Measurements from ENCODE around the gene VPS37C. TPM values are rescaled to one million over a fixed set of nuclear protein-coding genes. Genes with fewer than 3 reads are reported as not detected.
A peak's percentile ranks its signal among the peaks of the same experiment; 100 is the strongest.

Gene VPS37C
- total RNA-seq, 1 experiment from 2014 or later, result 23.1 TPM

GRCh38 chr11:61163021-61163420 is 1.8 kb upstream of the VPS37C start:
- Histone ChIP-seq H3K9me3 (ENCODE audit: control insufficient read depth in 1 of 2, insufficient read depth in 1 of 2, low read depth in 1 of 2, low read length in 2 of 2) (no peaks in the 10 kb centered on the region), H3K4me2 (ENCODE audit: low read length) (0 out of 2 replicates have a peak overlapping the region, but pooled peaks have one; percentile 89), H3K9me2 (ENCODE audit: insufficient read depth) (no peaks in the 10 kb centered on the region), H3K79me2 (ENCODE audit: insufficient read depth, low read length) (peaks cover 26% of the 10 kb centered on the region), H4K20me1 (ENCODE audit: insufficient read depth) (no peaks in the 10 kb centered on the region), H3K36me3 (ENCODE audit: control insufficient read depth in 1 of 2, insufficient read depth in 2 of 2, low read length in 2 of 2) (peaks cover 0 to under 1% of the 10 kb centered on the region in 2 experiments; a peak in 1 of 4 replicates), H3K27ac (ENCODE audit: low read depth, low read length) (no peak overlapping the region; the same call in 1 of the 2 replicates), H2AFZ (ENCODE audit: low read depth, low read length, poor library complexity, severe bottlenecking) (no peak overlapping the region), H3K27me3 (ENCODE audit: insufficient read depth, low read length) (no peaks in the 10 kb centered on the region), H3K4me3 (replicated peaks in 1 of 2; ENCODE audit: low read depth in 1 of 2, low read length in 2 of 2) (no peak overlapping the region), H3K4me1 (ENCODE audit: control insufficient read depth in 1 of 2, insufficient read depth in 2 of 2, low read length in 2 of 2) (peaks cover 19 to 35% of the 10 kb centered on the region in 2 experiments; a peak in 3 of 4 replicates), H3K9ac (ENCODE audit: low read length) (no peak overlapping the region)
- no peak for ATAC-seq
- BruUV-seq (replicated peaks), result no TSS peak
- POLR2A ChIA-PET, result interaction anchor here (1.0 kb wide), 1 partner anchor 198 kb away, joined by 3 read pairs; the partner anchor contains the start of gene CYB561A3
- CTCF ChIA-PET, result no interaction called here
- intact Hi-C loops (cut with micrococcal nuclease), result no loop called here
- no peak for DNase-seq (ENCODE audit: low read depth, low spot score)
- RAD21 ChIA-PET (ENCODE audit: low non-redundant PET in 1 of 2, low total read pairs in 2 of 2, uncharacterized antibody in 2 of 2, unreplicated experiment in 2 of 2), result no interaction called here
- no peak for TF ChIP-seq ELF1 (IDR thresholded peaks at IDR 0.05; ENCODE audit: borderline replicate concordance, low read depth)
- TF ChIP-seq JUND (IDR thresholded peaks at IDR 0.05), result no peak
- TF ChIP-seq, protein P1, sequence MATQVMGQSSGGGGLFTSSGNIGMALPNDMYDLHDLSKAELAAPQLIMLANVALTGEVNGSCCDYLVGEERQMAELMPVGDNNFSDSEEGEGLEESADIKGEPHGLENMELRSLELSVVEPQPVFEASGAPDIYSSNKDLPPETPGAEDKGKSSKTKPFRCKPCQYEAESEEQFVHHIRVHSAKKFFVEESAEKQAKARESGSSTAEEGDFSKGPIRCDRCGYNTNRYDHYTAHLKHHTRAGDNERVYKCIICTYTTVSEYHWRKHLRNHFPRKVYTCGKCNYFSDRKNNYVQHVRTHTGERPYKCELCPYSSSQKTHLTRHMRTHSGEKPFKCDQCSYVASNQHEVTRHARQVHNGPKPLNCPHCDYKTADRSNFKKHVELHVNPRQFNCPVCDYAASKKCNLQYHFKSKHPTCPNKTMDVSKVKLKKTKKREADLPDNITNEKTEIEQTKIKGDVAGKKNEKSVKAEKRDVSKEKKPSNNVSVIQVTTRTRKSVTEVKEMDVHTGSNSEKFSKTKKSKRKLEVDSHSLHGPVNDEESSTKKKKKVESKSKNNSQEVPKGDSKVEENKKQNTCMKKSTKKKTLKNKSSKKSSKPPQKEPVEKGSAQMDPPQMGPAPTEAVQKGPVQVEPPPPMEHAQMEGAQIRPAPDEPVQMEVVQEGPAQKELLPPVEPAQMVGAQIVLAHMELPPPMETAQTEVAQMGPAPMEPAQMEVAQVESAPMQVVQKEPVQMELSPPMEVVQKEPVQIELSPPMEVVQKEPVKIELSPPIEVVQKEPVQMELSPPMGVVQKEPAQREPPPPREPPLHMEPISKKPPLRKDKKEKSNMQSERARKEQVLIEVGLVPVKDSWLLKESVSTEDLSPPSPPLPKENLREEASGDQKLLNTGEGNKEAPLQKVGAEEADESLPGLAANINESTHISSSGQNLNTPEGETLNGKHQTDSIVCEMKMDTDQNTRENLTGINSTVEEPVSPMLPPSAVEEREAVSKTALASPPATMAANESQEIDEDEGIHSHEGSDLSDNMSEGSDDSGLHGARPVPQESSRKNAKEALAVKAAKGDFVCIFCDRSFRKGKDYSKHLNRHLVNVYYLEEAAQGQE (IDR thresholded peaks at IDR 0.05; ENCODE audit: low read depth), result no peak
- no peak for TF ChIP-seq ZFX (IDR thresholded peaks at IDR 0.05)
- TF ChIP-seq EGR1 (IDR thresholded peaks at IDR 0.05; ENCODE audit: low read depth), result no peak
- TF ChIP-seq ZNF274 (IDR thresholded peaks at IDR 0.05; ENCODE audit: low read depth, low read length), result no peak

Measured in HCT116 (cell line).